CD14-positive monocyte (primary cell): Measurements from ENCODE around the gene LRRN2. TPM values are rescaled to one million over a fixed set of nuclear protein-coding genes. Genes with fewer than 3 reads are reported as not detected.

Experiments
- DNase-seq, 3 donors: peaks; one replicate each; pipeline ENCODE4 v3.0.0-alpha.2; 2011 to 2022
- H2AFZ ChIP-seq: 2 replicates; pipeline ENCODE4 v1.6.0; 2012; ENCODE audit warnings: mild to moderate bottlenecking, low read depth, low read length, inconsistent platforms; ENCODE audit not compliant: insufficient read depth, poor library complexity, severe bottlenecking
- H3K27ac ChIP-seq, 2 donors: 1 replicate in 1 of 2; 2 replicates in 1 of 2; pipeline ENCODE4 v1.5.1; 2012 to 2013; ENCODE audit warnings: low read length in 2 of 2, control low read depth in 1 of 2, inconsistent platforms in 1 of 2, low read depth in 1 of 2, mild to moderate bottlenecking in 1 of 2
- H3K27me3 ChIP-seq, 2 donors: one replicate each; pipeline versions ENCODE4 v1.6.0 to v1.6.1; 2011 to 2013; ENCODE audit warnings: low read length in 2 of 2; ENCODE audit not compliant: control insufficient read depth in 2 of 2, insufficient read depth in 2 of 2
- H3K36me3 ChIP-seq, 2 donors: replicated peaks in 1 of 2; 1 replicate in 1 of 2; 2 replicates in 1 of 2; pipeline versions ENCODE4 v1.5.1 to v1.6.1; 2012 to 2013; ENCODE audit warnings: low read length in 2 of 2, control low read depth in 1 of 2, inconsistent platforms in 1 of 2, mild to moderate bottlenecking in 1 of 2; ENCODE audit not compliant: insufficient read depth in 2 of 2, control insufficient read depth in 1 of 2
- H3K4me1 ChIP-seq, 2 donors: 1 replicate in 1 of 2; 2 replicates in 1 of 2; pipeline versions ENCODE4 v1.5.1 to v1.6.1; 2012 to 2013; ENCODE audit warnings: low read length in 2 of 2, control low read depth in 1 of 2, inconsistent platforms in 1 of 2, mild to moderate bottlenecking in 1 of 2, moderate library complexity in 1 of 2; ENCODE audit not compliant: insufficient read depth in 2 of 2, control insufficient read depth in 1 of 2
- H3K4me2 ChIP-seq: replicated peaks from 2 replicates; pipeline ENCODE3; 2012; ENCODE audit warnings: low read length, moderate library complexity, mild to moderate bottlenecking; ENCODE audit not compliant: poor library complexity, severe bottlenecking; ENCODE audit errors: extremely low read depth
- H3K4me3 ChIP-seq, 3 experiments: fragments of 200-600 bp in 1 of 3; sonication (generic) in 1 of 3; replicated peaks in 1 of 3; 1 replicate in 2 of 3; 2 replicates in 1 of 3; pipeline ENCODE4 v1.5.1; 2011 to 2013; ENCODE audit warnings: low read length in 3 of 3, mild to moderate bottlenecking in 3 of 3, control low read depth in 2 of 3, low read depth in 2 of 3, inconsistent platforms in 1 of 3, moderate library complexity in 1 of 3
- H3K79me2 ChIP-seq: 2 replicates; pipeline ENCODE4 v1.6.0; 2012; ENCODE audit warnings: mild to moderate bottlenecking, control low read depth, inconsistent platforms, low read length, moderate library complexity; ENCODE audit not compliant: insufficient read depth
- H3K9ac ChIP-seq: 2 replicates; pipeline ENCODE4 v1.6.0; 2017; ENCODE audit warnings: low read length, mild to moderate bottlenecking; ENCODE audit not compliant: insufficient read depth, poor library complexity, severe bottlenecking
- H3K9me3 ChIP-seq, 2 donors: replicated peaks in 1 of 2; 1 replicate in 1 of 2; 2 replicates in 1 of 2; pipeline versions ENCODE4 v1.5.1 to v1.6.1; 2012 to 2013; ENCODE audit warnings: low read length in 2 of 2, control low read depth in 1 of 2; ENCODE audit not compliant: control insufficient read depth in 1 of 2, insufficient read depth in 1 of 2
- H4K20me1 ChIP-seq: 2 replicates; pipeline ENCODE4 v1.6.0; 2012; ENCODE audit warnings: mild to moderate bottlenecking, low read length, control low read depth, moderate library complexity; ENCODE audit not compliant: insufficient read depth
- H3K27ac Mint-ChIP-seq, 7 donors: one replicate each; pipeline ENCODE4 v1.8.0; 2020; ENCODE audit warnings: mild to moderate bottlenecking in 7 of 7, mixed read lengths in 7 of 7, moderate library complexity in 6 of 7, inconsistent platforms in 2 of 7
- H3K27me3 Mint-ChIP-seq, 3 donors: one replicate each; pipeline ENCODE4 v1.8.0; 2021 to 2022; ENCODE audit warnings: low read depth in 3 of 3, mild to moderate bottlenecking in 3 of 3, mixed read lengths in 3 of 3, moderate library complexity in 3 of 3, inconsistent platforms in 1 of 3
- H3K36me3 Mint-ChIP-seq, 2 donors: one replicate each; pipeline ENCODE4 v1.8.0; 2020; ENCODE audit warnings: mixed read lengths in 2 of 2, inconsistent platforms in 1 of 2, mild to moderate bottlenecking in 1 of 2
- H3K4me1 Mint-ChIP-seq: one replicate; pipeline ENCODE4 v1.8.0; 2020; ENCODE audit warnings: mild to moderate bottlenecking, mixed read lengths
- H3K4me3 Mint-ChIP-seq, 2 donors: one replicate each; pipeline ENCODE4 v1.8.0; 2020; ENCODE audit warnings: mild to moderate bottlenecking in 2 of 2, mixed read lengths in 2 of 2, moderate library complexity in 1 of 2
- H3K9me3 Mint-ChIP-seq, 7 donors: one replicate each; pipeline ENCODE4 v1.8.0; 2020 to 2022; ENCODE audit warnings: mixed read lengths in 7 of 7, mild to moderate bottlenecking in 6 of 7, moderate library complexity in 6 of 7, inconsistent platforms in 2 of 7
- WGBS: methylation state at CpG from one replicate; pipeline ENCODE4 v1.1.5; 2013; ENCODE audit warnings: missing lambda C conversion rate; ENCODE audit not compliant: insufficient coverage; 5-methylcytosine and 5-hydroxymethylcytosine counted together
- intact Hi-C, 2 donors: fragments of 100-400 bp; cut with micrococcal nuclease; formaldehyde crosslinking; loops; one replicate each; pipeline versions ENCODE4 v1.15.0 to v1.15.1; 2023
- polyA plus RNA-seq, 3 donors: library from polyadenylated mRNA; depleted of rRNA in 1 of 3; unstranded in 2 of 3; stranded (reverse) in 1 of 3; fragments of 300-500 nt in 2 of 3; fragments of >200 nt in 1 of 3; fragmentation: Illumina TruSeq in 2 of 3; gene quantifications; 1 replicate in 2 of 3; 2 replicates in 1 of 3; pipeline ENCODE4 v1.2.3, GENCODE V29; 2012 to 2021
- TF ChIP-seq, protein P1 (sequence below): fragments of 200-600 bp; IDR thresholded peaks from one replicate; pipeline ENCODE4 v1.8.0; 2022; ENCODE audit warnings: antibody characterized with exemption, mild to moderate bottlenecking

The LRRN2 gene
- polyA plus RNA-seq, 3 donors: not detected

GRCh38 chr1:204645666-204646065, 39.9 kb downstream of the LRRN2 start:
- DNase-seq: no peak

GRCh38 chr1:204645251-204645650, 40.3 kb downstream of the LRRN2 start:
- TF ChIP-seq, protein P1, sequence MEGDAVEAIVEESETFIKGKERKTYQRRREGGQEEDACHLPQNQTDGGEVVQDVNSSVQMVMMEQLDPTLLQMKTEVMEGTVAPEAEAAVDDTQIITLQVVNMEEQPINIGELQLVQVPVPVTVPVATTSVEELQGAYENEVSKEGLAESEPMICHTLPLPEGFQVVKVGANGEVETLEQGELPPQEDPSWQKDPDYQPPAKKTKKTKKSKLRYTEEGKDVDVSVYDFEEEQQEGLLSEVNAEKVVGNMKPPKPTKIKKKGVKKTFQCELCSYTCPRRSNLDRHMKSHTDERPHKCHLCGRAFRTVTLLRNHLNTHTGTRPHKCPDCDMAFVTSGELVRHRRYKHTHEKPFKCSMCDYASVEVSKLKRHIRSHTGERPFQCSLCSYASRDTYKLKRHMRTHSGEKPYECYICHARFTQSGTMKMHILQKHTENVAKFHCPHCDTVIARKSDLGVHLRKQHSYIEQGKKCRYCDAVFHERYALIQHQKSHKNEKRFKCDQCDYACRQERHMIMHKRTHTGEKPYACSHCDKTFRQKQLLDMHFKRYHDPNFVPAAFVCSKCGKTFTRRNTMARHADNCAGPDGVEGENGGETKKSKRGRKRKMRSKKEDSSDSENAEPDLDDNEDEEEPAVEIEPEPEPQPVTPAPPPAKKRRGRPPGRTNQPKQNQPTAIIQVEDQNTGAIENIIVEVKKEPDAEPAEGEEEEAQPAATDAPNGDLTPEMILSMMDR: no peak
- intact Hi-C loops: no loop called here
- no peaks in the 10 kb centered on the region for H3K27me3 ChIP-seq
- Mint-ChIP-seq H3K4me1 (peaks cover 7% of the 10 kb centered on the region), H3K27me3 (peaks cover 3 to 15% (median 14%) of the 10 kb centered on the region in 3 donors), H3K9me3 (peaks cover 0 to 3% (median 0%) of the 10 kb centered on the region in 7 donors), H3K27ac (no peak overlapping the region), H3K36me3 (no peaks in the 10 kb centered on the region), H3K4me3 (no peak overlapping the region)
- H3K4me2 ChIP-seq: no peak overlapping the region
- no peak for DNase-seq
- H3K79me2 ChIP-seq: no peaks in the 10 kb centered on the region
- H3K36me3 ChIP-seq: no peaks in the 10 kb centered on the region
- H3K9ac ChIP-seq: no peak overlapping the region
- no peaks in the 10 kb centered on the region for H4K20me1 ChIP-seq
- no peak overlapping the region for H3K27ac ChIP-seq
- 100% methylated on average over 1 of the region's 3 CpGs for WGBS
- no peak overlapping the region for H2AFZ ChIP-seq
- H3K9me3 ChIP-seq: no peaks in the 10 kb centered on the region
- no peak overlapping the region for H3K4me3 ChIP-seq
- H3K4me1 ChIP-seq: no peaks in the 10 kb centered on the region

More at GRCh38 chr1:204645666-204646065, 39.9 kb downstream of the LRRN2 start:
- WGBS: no CpG with 5 or more reads among the region's 3 CpGs
- no peak overlapping the region for H3K9ac ChIP-seq
- no peak overlapping the region for H3K4me2 ChIP-seq
- no peaks in the 10 kb centered on the region for H3K36me3 Mint-ChIP-seq
- no peak overlapping the region for H3K4me3 ChIP-seq
- H3K4me1 ChIP-seq: no peaks in the 10 kb centered on the region
- no peak overlapping the region for H3K27ac ChIP-seq
- intact Hi-C loops: no loop called here
- H3K27ac Mint-ChIP-seq: no peak overlapping the region
- TF ChIP-seq, protein P1: no peak
- no peaks in the 10 kb centered on the region for H3K79me2 ChIP-seq
- H3K36me3 ChIP-seq: no peaks in the 10 kb centered on the region
- no peaks in the 10 kb centered on the region for H3K9me3 ChIP-seq
- peaks cover 7% of the 10 kb centered on the region for H3K4me1 Mint-ChIP-seq
- no peak overlapping the region for H3K4me3 Mint-ChIP-seq
- peaks cover 0 to 2% of the 10 kb centered on the region in 2 donors for H3K27me3 ChIP-seq
- no peaks in the 10 kb centered on the region for H4K20me1 ChIP-seq
- peaks cover 3 to 15% (median 14%) of the 10 kb centered on the region in 3 donors for H3K27me3 Mint-ChIP-seq
- peaks cover 0 to 3% (median 0%) of the 10 kb centered on the region in 7 donors for H3K9me3 Mint-ChIP-seq
- no peak overlapping the region for H2AFZ ChIP-seq
